CD4-positive, alpha-beta T cell treated with Interferon alpha-2 for 1 hour (primary cell): Measurements from ENCODE around the gene POLDIP2.

Experiments
- DNase-seq, 2 donors: peaks; one replicate each; pipeline ENCODE4 v3.0.0-alpha.2; 2020 to 2022

POLDIP2 gene

DNA sequence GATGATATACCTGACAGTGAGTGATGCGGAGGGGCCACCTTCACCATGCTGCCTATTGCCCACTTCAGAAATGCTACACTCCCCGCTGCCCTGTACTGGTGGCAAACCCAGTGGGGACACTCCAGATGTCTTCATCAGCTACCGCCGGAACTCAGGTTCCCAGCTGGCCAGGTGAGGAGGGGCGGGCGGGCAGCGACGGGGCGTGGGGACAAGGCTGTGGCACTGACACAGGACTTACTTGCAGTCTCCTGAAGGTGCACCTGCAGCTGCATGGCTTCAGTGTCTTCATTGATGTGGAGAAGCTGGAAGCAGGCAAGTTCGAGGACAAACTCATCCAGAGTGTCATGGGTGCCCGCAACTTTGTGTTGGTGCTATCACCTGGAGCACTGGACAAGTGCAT lies 30.8 kb upstream of the POLDIP2 start:
- no peak for DNase-seq

DNA sequence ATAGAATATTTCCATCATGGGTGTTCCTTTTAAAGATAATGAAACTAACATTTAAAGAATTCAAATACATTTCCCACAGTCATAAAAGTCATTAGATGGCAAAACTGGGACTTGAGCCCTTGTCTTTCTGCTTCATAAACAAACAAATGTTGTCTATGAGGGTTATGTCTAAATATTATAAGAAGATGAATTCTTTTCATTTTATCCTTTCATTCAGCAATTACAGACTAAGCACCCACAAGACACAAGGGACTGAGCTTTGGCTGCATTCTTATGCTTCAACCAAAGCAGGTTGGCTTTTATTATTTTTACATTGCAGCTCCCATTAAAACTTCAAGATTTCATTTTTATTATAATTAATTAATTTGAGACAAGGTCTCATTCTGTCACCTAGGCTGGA lies 29.1 kb upstream of the POLDIP2 start:
- DNase-seq = no peak

DNA sequence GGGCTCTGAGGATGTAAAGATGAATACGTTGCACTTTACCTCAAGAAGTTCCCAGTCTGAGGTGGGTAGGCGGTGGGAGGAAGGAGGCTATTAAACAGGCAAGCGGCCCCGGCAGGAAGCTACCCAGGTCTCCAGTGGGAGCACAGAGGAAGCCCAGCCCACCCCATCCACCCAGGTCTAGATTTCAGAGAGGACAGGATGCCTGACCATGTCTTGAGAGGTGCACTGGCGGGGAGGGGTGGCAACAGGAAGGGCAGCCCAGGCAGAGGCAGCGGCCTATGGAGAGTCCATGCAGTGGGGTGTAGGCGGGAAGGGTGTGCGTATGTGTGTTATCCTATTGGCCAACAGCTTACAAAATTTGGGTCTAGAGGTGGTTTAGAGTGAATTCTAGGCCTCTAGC lies 28.1 kb upstream of the POLDIP2 start:
- DNase-seq = peak in 1 of 2 donors; percentile 8

DNA sequence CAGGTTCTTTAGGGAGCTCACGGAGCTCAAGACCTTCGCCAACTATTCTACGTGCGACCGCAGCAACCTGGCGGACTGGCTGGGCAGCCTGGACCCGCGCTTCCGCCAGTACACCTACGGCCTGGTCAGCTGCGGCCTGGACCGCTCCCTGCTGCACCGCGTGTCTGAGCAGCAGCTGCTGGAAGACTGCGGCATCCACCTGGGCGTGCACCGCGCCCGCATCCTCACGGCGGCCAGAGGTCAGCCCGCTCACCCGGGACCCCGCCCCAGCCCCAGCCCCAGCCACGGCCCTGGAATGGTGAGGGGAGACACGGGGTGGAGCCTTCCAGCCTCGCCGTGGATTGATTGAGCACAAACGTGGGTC lies 27.7 kb upstream of the POLDIP2 start:
- DNase-seq = no peak

DNA sequence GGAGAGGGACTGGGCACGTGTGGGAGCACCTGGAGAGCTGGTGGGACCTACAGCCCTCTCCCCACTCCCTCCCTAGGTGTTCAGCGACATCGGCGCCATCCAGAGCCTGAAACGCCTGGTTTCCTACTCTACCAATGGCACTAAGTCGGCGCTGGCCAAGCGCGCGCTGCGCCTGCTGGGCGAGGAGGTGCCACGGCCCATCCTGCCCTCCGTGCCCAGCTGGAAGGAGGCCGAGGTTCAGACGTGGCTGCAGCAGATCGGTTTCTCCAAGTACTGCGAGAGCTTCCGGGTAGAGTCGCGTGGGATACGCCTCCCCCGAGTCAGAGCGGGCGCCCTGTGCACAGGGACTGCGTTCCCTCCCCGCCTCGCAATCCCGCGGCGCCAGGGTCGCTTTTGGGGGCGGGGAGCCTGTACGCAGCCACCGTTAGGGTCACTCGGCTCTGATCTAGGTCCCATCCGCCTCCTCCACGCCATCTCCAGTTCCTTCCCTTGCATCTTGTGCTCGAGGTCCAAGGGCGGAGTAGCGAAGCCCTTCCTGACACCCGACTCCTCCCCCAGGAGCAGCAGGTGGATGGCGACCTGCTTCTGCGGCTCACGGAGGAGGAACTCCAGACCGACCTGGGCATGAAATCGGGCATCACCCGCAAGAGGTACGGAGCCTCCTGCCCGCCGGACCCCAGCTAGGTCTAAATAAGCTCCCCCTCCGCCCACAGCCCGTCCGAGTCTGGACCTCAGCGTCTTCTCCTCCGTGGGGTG lies 27.1 kb upstream of the POLDIP2 start:
- peak; percentile 37 to 68 for DNase-seq

DNA sequence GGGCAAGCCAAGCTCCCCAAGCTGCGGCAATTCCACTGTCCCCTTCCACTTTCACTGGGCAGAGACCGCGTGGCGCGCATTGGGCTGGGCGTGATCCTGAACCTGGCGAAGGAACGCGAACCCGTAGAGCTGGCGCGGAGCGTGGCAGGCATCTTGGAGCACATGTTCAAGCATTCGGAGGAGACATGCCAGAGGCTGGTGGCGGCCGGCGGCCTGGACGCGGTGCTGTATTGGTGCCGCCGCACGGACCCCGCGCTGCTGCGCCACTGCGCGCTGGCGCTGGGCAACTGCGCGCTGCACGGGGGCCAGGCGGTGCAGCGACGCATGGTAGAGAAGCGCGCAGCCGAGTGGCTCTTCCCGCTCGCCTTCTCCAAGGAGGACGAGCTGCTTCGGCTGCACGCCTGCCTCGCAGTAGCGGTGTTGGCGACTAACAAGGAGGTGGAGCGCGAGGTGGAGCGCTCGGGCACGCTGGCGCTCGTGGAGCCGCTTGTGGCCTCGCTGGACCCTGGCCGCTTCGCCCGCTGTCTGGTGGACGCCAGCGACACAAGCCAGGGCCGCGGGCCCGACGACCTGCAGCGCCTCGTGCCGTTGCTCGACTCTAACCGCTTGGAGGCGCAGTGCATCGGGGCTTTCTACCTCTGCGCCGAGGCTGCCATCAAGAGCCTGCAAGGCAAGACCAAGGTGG lies 24.0 kb upstream of the POLDIP2 start:
- DNase-seq = peak in 1 of 2 donors; percentile 8

DNA sequence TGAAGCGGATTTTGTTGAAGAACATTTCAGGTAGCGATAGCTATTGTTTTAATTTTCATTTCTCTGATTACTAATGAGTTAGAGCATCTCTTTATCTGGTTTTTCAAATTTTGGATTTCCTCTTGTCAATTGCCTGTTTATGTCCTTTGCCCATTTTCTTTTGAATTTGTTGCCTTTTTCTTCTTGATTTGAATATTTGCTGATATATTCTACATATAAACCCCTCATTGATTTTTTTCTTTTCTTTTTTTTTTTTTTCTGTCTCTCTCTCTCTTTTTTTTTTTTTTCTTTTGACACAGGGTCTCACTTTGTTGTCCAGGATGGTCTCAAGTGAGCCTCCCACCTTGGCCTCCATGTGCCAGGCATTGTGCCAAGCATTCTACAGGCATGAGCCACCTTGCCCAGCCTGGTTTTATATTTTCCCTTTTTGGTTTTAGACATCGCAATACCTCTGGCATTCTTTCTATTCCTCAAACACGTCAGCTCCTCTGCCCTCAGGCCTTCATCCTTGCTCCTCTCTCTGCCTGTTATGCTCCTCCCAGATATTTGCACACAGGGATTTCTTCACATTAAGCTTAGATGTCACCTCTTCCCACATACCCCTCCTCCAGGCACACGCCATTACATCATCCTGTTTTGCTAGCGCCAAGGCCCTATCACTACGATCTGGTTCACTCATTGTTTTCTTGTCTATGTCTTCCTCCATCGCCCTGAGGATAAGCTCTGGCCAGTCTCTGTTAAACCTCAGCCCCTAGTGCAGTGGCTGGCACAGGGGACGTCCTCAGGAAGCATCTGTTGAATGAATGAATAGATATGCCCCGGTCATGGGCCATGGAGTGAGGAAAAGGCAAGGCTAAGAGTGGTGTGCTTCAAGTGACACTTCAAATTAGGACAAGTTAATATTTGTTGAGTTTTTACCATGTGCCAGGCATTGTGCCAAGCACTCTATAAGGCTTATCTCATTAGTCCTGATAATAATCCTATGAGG lies 22.8 kb upstream of the POLDIP2 start:
- DNase-seq = no peak

DNA sequence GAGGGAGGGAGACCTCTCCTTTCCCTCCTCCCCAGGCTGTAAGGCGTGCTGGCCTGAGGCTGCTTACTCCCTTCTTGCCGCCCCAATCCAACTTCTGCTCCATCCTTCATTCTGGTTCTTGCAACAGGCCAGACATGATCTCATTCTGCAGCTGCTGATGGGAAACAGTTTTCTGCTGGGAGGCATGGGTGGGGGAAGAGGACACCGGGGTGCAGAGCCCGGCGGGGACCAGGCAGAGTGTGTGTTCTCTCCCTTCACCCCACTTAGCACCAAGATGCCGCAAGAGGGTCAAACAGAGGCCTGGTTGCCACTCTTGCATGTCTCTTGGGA lies 15.6 kb upstream of the POLDIP2 start:
- no peak for DNase-seq

DNA sequence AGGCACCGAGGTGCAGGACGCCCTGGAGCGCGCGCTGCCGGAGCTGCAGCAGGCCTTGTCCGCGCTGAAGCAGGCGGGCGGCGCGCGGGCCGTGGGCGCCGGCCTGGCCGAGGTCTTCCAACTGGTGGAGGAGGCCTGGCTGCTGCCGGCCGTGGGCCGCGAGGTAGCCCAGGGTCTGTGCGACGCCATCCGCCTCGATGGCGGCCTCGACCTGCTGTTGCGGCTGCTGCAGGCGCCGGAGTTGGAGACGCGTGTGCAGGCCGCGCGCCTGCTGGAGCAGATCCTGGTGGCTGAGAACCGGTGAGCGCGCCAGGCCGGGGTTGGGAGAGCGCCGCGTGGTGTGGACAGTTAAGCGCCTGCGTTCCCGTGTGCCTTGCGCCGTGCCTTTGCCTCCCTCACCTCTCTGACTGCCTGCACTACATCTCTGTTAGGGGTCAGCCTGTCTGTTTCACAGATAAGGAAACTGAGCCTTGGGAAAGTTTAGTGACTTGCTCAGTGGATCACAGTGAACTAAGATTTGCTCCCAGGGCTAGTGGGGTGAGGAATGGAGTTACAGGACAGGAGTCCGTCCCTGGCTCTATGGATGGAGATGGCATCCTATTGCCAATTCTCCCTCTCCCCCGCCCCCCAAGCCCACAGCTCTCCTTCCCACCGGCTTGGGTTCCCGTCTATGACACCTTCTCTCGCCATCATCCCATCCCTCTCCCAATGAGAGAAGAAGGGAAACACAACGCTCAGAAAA lies 15.0 kb upstream of the POLDIP2 start:
- DNase-seq = no peak

DNA sequence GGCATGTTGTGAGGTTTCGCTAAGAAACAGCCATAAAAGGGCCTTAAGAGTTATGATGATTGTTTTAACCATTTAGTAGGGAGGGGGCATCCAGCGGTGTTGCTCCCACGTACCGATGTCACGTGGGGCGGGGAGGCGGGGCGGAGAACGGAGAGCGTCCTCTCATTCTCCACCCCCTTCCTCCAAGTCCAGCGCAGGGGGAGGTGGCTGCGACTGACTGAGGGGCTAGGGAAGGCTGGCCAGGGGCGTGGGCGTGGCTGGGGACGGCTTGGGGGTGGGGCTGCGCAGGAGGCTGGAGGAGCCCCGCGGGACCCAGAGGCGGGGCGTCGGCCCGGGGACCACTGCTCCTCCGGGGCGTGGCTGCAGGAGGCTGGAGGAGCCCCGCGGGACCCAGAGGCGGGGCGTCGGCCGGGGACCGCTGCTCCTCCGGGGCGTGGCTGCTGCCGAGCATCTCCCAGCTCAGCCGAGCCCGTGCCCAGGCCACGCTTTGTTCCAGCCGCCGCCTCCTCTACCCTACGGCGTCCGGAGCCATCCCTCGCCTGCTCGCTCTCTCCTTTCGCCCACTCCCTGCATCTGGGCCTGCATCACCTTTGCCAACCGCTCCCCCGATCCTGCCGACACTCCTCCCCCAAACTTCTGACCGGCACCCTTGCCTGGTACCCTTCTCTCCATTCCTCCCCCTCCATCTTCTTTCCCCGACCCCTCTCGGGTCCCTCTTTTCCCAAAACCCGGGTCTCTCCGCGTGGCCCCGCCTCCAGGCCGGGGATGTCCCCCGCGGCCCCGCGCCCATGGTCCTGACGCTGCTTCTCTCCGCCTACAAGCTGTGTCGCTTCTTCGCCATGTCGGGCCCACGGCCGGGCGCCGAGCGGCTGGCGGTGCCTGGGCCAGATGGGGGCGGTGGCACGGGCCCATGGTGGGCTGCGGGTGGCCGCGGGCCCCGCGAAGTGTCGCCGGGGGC lies 14.2 kb upstream of the POLDIP2 start, which contains the start of gene SARM1:
TSS of gene SARM1 (plus strand) at position 450 of the 958 bp plus-strand sequence. CDS start at position 789, 339 bp downstream.
- DNase-seq = peak; percentile 86 to 92

DNA sequence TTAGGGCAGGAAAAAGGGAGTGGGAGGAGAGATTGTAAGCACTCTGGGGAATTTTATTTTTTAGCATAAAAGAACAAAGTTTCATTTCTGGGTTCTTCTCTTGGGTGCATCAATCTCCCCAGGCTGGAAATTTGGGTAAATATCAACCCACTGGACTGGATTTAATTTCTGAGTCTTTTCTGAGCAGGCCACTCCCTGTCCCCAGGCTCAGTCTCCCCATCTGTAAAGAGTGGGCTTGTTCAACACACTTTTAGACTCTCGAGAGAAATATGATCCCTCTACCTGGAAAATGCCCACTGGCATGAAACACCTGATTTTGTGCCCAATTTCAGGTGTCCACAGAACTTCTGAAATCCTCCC lies 13.4 kb upstream of the POLDIP2 start:
- peak in 1 of 2 donors; percentile 7 for DNase-seq

DNA sequence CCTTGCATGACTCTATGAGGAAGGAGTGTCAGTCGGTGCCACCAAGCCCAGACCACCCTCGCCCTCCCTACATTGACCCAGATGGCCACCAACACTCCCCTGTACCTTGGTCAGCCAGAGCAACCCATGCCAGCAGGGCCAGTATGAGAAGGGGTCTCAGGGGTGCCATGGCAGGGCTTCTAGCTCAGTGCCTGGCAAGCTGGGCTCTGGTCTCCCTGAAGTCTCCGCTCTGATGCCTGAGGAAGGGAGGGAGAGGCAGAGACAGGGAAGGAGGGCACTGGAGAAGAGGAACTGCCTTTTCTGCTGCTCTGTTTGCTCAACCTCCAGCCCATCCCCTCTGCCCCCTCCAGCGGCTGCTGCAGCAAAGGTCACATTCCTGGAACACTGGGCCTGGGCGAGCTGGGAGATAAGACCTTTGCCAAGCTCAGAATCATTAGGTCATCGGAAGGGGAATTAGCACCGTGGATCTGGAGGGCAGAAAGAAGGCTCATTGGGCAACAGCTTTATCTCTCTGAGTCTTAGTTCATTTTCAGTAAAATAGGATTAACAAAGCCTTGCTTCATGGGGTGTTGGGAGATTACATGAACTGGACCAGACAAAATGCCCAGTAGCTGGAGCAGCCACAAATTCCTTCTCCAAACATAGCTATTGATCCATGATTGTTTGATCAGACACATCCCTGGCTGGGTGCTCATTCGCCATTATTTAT lies 12.9 kb upstream of the POLDIP2 start, which contains the start of gene VTN:
TSS of gene VTN (minus strand) at position 273 of the 709 bp plus-strand sequence. CDS start at position 169, 104 bp downstream.
- DNase-seq = no peak

DNA sequence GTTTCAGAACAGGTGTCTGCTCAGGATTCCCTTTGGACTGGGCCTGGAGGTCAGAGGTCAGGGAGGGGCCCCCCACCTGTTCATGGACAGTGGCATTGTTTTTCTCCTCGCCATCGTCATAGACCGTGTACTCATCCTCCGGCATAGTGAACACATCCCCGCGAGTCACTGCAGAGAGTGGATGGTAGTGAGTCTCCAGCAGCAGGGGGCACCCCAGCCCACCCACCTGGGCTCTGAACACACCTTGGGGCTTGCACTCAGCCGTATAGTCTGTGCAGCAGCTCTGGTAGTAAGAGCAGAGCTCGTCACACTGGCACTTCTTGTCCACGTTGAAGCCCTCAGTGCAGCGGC lies 12.3 kb upstream of the POLDIP2 start:
- no peak for DNase-seq

DNA sequence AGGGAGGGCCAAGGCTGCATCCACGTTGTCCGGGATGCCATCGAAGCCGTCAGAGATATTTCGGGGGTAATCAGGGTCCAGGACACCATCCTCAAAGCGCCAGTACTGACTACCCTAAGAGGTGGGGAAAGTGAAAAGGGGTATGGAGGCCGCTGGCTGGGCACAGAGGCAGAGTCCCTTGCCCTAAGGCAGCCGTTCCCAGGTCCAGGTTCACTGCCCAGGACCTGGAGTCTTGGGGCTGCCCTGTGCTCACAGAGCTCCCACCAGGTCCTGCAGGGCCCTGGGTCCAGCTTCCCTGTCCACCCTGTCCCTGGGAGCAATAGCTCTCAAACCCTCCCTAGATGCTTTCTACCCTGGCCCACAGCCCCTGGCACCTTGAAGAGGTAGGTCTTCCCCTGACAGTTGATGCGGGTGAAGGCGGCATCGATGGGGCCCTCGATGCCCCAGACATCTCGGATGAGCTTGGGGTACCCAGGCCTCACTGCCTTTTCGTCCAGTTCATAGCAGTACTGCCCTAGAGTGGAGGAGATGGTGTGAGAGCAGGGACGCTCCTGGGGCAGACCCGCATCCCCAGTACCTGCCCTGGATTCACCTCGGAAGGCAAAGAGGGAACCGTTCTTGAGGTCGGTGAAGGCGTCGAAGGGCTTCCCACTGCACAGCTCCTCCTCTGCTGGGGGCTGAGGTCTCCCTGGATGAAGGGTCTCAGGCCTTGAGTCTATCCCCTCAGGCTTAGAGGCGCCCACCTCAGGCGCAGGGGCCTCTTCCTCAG lies 11.8 kb upstream of the POLDIP2 start:
- DNase-seq = no peak

DNA sequence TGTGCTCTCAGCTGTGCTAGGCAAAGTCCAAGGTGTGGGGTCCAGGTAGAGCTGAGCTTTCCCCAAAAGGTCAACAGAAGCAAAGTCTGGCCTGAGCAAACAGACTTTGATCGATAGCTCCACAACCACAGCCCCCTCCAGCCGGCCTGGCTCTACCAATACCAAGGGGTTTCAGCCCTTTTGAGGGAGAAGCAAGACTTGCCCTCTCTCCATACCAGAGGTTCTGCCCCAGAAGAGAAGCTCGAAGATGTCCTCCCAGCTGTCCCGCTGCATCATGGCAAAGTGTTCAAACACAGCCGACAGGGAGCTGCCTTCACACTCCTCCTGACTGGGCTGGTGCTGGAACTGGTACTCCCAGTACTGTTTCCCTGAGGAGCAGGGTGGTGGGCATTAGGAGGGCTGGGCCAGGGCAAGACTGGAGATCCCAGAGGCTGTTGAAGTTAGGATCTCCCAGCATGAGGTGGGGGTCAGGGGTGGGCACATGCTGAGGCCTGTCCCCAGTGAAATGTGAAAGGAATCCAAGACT lies 11.0 kb upstream of the POLDIP2 start:
- DNase-seq = no peak

DNA sequence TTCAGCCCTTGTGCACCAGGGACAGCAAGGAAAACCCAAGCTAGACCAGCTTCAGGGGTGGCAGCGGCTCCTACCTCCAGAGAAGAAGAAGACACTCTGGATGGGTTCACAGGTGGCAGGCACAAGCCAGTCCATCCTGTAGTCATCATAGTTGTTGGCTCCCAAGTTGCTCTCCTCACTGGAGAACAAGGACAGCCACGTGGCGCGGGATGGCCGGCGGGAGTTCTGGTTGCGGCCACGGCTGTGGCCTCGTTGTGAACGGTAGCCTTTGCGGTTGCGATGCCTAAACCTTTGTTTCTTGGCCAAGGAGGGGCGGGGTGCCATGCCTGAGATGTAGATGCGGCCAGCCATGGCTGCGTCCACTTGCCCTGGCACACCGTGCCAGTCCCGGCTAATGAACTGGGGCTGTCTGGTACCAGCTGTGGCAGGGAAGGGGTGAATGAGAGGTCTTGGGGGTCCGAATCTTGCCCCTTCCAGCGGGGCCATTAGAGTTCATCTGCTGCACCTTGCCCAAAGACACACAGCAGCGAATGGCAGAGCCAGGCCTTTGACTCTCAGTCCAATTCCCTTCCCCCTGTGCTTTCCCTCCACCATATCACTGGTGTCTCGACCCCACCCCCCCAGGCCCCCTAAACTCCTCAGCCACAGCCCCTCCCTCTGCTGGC lies 10.4 kb upstream of the POLDIP2 start:
- no peak for DNase-seq

DNA sequence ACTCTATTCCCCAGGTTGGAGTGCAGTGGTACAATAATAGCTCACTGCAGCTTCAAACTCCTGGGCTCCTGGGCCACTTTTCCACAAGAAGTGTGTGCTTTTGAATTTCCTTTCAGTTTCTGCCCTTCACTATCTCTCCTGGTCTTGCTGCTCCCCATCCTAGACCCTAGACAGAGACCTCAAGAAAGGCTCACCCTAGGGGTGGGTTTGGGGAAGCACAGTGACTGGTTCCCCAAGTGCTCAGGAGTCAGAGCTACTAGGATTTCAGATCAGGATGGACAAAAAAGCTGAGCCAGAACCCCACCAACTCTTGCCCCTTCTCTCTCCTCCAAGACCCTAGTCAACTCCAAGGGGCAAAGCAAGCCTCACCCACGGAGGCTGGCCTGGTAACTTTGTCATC lies 9.3 kb upstream of the POLDIP2 start:
- DNase-seq = no peak

DNA sequence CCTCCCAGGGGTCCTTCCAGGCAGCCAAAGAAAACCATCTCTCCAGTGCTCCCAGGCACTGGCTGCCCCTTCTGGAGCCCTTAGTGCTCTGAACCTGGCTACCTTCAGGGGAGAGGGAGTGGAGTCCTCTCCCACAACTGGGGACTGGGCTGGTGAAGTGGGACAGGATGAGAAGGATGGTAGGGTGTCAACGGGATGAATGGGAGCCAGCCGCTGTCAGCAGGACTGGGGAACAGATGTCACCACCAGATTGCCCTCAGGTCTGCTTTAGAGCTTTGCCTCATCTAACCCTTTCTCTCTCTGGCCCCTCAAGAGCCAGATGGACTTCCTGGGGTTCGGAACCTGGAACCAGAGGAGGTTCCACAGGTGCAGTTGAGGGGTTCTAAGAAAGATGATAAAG lies 8.2 kb upstream of the POLDIP2 start:
- DNase-seq = no peak

DNA sequence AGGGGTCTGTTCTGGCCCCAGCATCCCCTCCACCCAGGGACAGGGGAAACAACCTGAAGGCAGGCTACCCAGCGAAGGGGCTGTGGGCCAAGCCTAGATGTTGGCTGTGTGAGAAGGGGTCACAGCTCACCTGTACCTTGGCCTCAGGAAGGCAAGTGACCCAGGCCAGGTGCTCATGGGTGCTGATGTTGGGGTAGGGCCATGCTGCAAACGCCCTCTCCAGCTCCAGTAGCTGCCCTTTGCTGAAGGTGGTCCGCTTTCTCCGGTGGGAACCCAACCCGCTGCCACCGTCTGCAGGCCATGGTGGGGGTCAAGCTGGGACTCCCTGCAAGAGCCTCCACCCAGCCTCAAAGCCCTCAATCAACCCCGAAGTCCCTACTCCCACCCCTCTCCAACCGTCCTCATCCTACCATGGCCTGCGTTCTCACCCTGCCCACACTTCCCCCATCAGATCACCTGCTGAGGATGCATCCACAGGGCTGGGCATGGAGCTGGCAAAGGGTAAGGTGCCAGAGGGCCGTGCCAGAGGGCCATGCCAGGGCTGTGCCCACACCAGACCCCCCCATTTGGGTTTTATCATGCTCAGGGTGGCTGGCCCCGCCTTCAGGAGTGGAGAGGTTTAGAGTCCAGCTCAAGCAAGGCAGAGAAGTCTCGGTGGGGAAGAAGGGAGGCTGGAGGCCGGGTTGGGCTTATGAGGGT lies 7.5 kb upstream of the POLDIP2 start, which contains the start of gene SEBOX:
TSS of gene SEBOX (minus strand) at position 535 of the 699 bp plus-strand sequence. CDS start at position 487, 48 bp downstream.
- DNase-seq = no peak
